Glutamatergic neuron (in vitro differentiated cells): ENCODE measurements around the gene RBBP7. TPM values are rescaled to one million over a fixed set of nuclear protein-coding genes. Genes with fewer than 3 reads are reported as not detected.
A peak's percentile ranks its signal among the peaks of the same experiment; 100 is the strongest.

Experiments used
- DNase-seq: peaks from one replicate; pipeline ENCODE4 v3.0.0; 2022
- H3K27ac Mint-ChIP-seq: one replicate; pipeline ENCODE4 v1.8.0; 2020; ENCODE audit warnings: mild to moderate bottlenecking, mixed read lengths, inconsistent platforms; ENCODE audit not compliant: unreplicated experiment
- H3K27me3 Mint-ChIP-seq: one replicate; pipeline ENCODE4 v1.8.0; 2020; ENCODE audit warnings: mild to moderate bottlenecking, moderate library complexity, mixed read lengths, inconsistent platforms; ENCODE audit not compliant: unreplicated experiment
- H3K36me3 Mint-ChIP-seq: one replicate; pipeline ENCODE4 v1.8.0; 2020; ENCODE audit warnings: mild to moderate bottlenecking, mixed read lengths, inconsistent platforms; ENCODE audit not compliant: unreplicated experiment
- H3K4me1 Mint-ChIP-seq: one replicate; pipeline ENCODE4 v1.8.0; 2020; ENCODE audit warnings: mild to moderate bottlenecking, low read depth, mixed read lengths, inconsistent platforms; ENCODE audit not compliant: unreplicated experiment
- H3K4me3 Mint-ChIP-seq: one replicate; pipeline ENCODE4 v1.8.0; 2020; ENCODE audit warnings: mild to moderate bottlenecking, mixed read lengths, inconsistent platforms; ENCODE audit not compliant: unreplicated experiment
- H3K9me3 Mint-ChIP-seq: one replicate; pipeline ENCODE4 v1.8.0; 2020; ENCODE audit warnings: mild to moderate bottlenecking, moderate library complexity, mixed read lengths, inconsistent platforms; ENCODE audit not compliant: unreplicated experiment
- total RNA-seq: library from RNA; stranded (reverse); fragmentation: NEBNext Ultra II Directional; extraction: Animal tissue kit (Norgen Biotek cat#: 25700); gene quantifications from one replicate; pipeline ENCODE4 v1.2.1, GENCODE V29; 2021; ENCODE audit not compliant: unreplicated experiment
- TF ChIP-seq, protein P1 (sequence below): fragments of 200-600 bp; sonication (generic); IDR thresholded peaks from one replicate; pipeline ENCODE4 v1.5.0; 2021; ENCODE audit not compliant: partially characterized antibody, unreplicated experiment

RBBP7 gene
- total RNA-seq, 1 donor from 2014 or later, result 79.2 TPM

DNA sequence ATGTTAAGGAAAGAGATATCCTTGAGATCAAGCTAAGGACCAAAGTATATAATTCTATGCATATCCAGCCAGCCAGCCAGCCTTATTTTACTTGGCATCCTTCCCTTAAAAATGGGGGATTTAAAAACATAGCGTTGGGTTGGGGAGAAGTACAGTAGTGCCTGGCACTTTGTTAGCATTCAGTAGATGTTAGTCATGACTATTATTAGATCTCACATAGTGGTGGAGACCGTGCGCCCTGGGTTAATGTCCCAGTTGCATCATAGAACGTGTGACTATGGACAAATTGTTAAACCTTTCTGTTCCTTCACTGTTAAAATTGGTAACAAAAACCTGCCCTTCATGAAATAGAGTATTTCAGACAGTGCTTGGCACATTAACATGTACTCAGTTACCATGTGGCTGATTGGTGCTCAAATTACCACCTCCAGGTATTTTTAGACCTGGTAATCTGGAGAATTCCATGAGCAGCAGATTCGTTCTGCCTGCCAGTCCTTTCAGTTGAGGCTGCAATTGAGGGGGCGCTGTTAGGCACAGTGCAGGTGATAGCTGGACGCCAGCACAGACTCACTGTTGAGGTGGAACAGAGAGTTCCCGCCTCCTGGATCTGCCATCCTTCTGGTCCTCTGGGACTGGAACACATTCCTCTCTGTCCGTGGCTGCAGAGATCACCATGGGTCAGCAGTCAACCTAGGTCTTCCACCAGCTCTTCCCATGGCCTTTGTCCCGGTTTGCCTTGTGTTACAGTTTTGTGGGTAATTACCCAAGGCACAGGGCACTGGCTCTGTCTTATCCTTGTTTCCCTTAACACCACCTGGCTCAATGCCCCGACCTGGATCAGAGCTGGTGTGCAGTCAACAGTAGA is 31.7 kb downstream of the RBBP7 start:
- DNase-seq, result no peak
- Mint-ChIP-seq H3K27ac (peak overlapping the region; percentile 62), H3K4me1 (peaks cover 8% of the 10 kb centered on the region)

DNA sequence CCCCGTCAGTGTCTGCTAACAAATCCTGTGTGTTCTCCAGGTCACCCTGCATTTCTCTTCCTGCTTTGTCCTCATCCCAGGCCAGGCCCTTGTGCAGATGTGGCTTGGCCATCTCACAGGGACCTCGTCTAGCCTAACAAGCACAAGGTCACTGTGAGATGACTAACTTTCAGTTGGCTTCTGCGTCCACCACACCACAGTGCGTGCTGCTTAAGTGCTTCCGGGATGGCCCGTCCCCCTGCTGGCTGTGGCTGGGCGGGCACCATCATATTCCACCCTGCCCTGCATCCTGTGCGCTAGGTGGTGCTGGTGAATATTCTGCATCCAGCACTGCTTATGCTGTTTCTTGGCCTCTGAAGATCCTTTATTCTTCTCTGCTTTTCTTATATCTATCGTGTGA is 33.8 kb downstream of the RBBP7 start:
- no peaks in the 10 kb centered on the region for H3K36me3 Mint-ChIP-seq
- DNase-seq, result peak; percentile 48
- H3K4me1 Mint-ChIP-seq, result peaks cover 17% of the 10 kb centered on the region
- H3K4me3 Mint-ChIP-seq, result no peak overlapping the region
- H3K9me3 Mint-ChIP-seq, result peaks cover 3% of the 10 kb centered on the region
- TF ChIP-seq, protein P1, sequence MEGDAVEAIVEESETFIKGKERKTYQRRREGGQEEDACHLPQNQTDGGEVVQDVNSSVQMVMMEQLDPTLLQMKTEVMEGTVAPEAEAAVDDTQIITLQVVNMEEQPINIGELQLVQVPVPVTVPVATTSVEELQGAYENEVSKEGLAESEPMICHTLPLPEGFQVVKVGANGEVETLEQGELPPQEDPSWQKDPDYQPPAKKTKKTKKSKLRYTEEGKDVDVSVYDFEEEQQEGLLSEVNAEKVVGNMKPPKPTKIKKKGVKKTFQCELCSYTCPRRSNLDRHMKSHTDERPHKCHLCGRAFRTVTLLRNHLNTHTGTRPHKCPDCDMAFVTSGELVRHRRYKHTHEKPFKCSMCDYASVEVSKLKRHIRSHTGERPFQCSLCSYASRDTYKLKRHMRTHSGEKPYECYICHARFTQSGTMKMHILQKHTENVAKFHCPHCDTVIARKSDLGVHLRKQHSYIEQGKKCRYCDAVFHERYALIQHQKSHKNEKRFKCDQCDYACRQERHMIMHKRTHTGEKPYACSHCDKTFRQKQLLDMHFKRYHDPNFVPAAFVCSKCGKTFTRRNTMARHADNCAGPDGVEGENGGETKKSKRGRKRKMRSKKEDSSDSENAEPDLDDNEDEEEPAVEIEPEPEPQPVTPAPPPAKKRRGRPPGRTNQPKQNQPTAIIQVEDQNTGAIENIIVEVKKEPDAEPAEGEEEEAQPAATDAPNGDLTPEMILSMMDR, result peak; percentile 55
- H3K27me3 Mint-ChIP-seq, result no peaks in the 10 kb centered on the region
- H3K27ac Mint-ChIP-seq, result no peak overlapping the region

More for the DNA sequence above, 31.7 kb downstream of the RBBP7 start:
- Mint-ChIP-seq H3K9me3 (peaks cover 3% of the 10 kb centered on the region), H3K27me3 (no peaks in the 10 kb centered on the region), H3K36me3 (no peaks in the 10 kb centered on the region), H3K4me3 (no peak overlapping the region)
- TF ChIP-seq, protein P1, result no peak

DNA sequence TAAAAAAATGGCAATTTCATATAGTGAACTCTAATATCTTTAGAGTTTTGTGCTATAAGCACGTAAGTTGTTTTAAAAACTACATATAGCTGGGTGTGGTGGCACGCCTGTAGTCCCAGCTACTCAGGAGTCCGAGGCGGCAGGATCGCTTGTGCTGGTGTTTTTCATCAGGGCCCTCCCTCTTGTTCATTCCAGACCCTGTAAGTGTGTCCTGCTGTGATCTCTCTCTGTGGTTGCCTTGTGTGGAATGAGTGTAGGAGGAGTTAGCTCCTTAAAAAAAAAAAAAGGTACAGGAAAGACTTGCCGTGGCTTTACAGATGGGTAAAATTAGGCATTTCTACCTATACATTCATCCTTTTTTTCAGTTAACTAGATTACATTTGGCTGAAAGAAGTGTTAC is 35.4 kb downstream of the RBBP7 start:
- Mint-ChIP-seq H3K36me3 (no peaks in the 10 kb centered on the region), H3K4me3 (no peak overlapping the region), H3K4me1 (peaks cover 17% of the 10 kb centered on the region), H3K9me3 (peaks cover 3% of the 10 kb centered on the region), H3K27me3 (no peaks in the 10 kb centered on the region), H3K27ac (no peak overlapping the region)
- TF ChIP-seq, protein P1, result no peak
- DNase-seq, result no peak

DNA sequence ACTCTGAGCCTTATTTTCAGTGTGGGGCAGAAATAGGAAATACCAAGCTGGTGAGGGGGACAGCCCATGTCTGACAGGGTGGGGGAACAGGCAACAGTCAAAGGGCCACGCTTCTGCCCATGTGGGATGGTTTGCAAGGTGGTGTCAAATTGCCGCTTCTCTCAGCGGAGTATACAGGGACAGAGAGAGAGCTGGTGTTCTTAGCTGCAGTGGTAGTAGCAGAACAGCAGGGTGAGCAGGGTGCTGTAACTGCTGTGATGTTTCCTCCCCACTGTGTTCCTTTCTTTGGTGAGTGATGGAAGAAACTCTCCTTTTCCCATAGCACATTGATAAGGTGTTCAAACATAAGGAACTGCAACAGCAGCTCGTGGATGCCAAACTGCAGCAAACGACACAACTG is 37.9 kb downstream of the RBBP7 start:
- peak overlapping the region; percentile 35 for H3K27ac Mint-ChIP-seq
- no peaks in the 10 kb centered on the region for H3K36me3 Mint-ChIP-seq
- H3K4me1 Mint-ChIP-seq, result peaks cover 9% of the 10 kb centered on the region
- no peak overlapping the region for H3K4me3 Mint-ChIP-seq
- H3K27me3 Mint-ChIP-seq, result no peaks in the 10 kb centered on the region
- TF ChIP-seq, protein P1, result no peak
- H3K9me3 Mint-ChIP-seq, result peaks cover 3% of the 10 kb centered on the region
- DNase-seq, result no peak

GRCh38 chrX:16828124-16828908 is 41.8 kb downstream of the RBBP7 start:
- no peaks in the 10 kb centered on the region for H3K36me3 Mint-ChIP-seq
- no peak overlapping the region for H3K4me3 Mint-ChIP-seq
- DNase-seq, result no peak
- H3K4me1 Mint-ChIP-seq, result peaks cover 9% of the 10 kb centered on the region
- H3K27ac Mint-ChIP-seq, result no peak overlapping the region
- TF ChIP-seq, protein P1, result no peak
- peaks cover 1% of the 10 kb centered on the region for H3K9me3 Mint-ChIP-seq
- H3K27me3 Mint-ChIP-seq, result no peaks in the 10 kb centered on the region
